GM19467 (cell line): ENCODE data around the gene LDB1.

Experiments used
- ATAC-seq: cut with Tn5 transposase; IDR thresholded peaks from one replicate; pipeline ENCODE4 v1.9.1; 2021; ENCODE audit warnings: mild to moderate bottlenecking, moderate library complexity; ENCODE audit not compliant: unreplicated experiment

Gene LDB1

GRCh38 chr10:102120142-102120990 is at the start of gene LDB1:
LDB1 (minus strand) TSS chr10:102120368; CDS start chr10:102120110, 258 bp downstream.
- ATAC-seq, result peak; percentile 57

DNA sequence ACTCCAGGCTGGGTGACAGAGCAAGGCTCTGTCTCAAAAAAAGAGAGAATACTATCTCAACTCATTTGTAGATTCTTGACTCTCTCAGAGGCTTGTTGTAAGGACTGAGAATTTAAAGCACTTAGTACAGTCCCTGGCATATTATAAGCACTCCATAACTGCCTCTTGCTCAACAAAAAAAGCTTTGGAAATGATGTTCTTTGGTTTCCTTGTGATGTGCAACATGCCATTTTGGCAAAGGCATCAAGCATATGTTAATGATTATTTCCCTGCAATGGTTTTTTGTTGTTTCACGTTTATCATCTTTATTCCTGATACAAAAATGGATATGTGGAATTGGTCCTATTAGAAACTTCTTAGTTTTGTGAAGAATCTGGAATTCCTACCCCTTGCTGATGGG is 47.7 kb upstream of the LDB1 start:
- ATAC-seq, result no peak

DNA sequence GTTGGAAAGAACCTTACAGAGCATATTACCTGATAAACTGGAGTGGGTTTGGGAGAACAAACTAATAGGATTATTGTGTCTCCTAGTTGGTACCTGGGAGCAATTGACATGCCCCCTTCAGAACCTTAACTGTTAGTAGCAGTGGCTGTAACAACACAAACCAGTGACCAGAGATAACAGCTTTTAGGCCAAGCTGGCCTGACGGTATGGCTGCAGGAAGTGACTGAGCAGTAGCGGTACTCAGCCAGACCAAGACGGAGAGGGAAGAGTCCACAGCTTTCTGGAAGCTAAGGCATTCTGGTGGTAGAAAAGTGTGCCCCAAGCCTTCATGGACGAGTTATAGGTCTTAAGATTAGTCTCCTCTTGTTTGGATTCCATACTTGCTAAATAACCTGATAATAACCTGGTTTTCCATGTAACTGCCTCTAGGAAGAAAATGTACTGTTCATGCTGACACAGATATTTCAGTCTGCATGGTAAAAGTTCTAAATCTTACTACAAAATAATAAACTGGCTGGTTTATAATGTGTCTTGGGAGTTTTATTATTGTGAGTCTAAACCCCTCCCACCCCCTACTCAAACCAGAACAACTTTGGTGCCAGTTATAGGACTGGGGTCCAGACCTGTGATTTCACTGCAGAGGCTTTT is 43.3 kb upstream of the LDB1 start:
- ATAC-seq, result no peak

GRCh38 chr10:102159831-102160230 is 39.7 kb upstream of the LDB1 start:
- ATAC-seq, result no peak

DNA sequence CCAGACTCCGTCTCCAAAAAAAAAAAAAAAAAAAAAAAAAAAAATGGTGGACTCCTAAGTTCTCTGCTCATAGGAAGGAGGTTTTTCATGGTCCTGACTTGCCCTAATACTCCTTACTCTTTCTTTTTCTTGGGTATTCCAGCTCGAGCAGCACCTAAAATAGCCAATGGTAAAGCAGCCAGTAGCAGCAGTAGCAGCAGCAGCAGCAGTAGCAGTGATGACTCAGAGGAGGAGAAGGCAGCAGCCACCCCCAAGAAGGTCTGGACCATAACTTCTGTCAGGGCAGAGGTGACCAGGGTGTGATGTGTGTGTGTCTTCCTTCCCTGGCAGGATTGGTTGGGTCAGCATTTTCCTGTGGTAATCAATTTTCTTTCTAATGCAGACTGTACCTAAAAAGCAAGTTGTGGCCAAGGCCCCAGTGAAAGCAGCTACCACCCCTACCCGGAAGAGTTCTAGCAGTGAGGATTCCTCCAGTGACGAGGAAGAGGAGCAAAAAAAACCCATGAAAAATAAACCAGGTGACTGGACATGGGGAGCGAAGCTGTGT is 39.0 kb upstream of the LDB1 start:
- ATAC-seq, result no peak

- ATAC-seq, result no peak
Measured at GRCh38 chr10:102157224-102157623, 37.1 kb upstream of the LDB1 start.

DNA sequence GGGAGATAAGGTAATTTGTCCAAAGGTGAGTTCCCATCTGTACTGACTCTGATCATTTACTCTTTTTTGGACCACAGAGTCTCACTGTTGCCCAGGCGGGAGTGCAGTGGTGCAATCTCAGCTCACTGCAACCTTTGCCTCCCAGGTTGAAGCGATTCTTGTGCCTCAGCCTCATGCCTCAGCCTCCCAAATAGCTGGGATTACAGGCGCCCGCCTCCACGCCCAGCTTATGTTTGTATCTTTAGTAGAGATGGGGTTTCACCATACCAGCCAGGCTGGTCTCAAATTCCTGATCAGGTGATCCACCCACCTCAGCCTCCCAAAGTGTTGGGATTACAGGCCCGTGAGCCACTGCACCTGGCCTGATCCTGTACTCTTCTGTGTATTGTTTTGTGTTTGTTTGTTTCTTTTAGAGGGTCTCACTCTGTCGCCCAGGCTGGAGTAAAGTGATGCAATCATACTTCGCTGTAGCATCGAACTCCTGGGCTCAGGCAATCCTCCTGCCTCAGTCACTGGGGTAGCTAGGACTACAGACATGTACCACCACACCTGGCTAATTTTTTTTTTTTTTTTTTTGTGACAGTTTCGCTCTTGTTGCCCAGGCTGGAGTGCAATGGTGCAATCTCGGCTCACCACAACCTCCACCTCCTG is 34.4 kb upstream of the LDB1 start:
- ATAC-seq, result no peak

- no peak for ATAC-seq
Measured at GRCh38 chr10:102153093-102153620, 33.0 kb upstream of the LDB1 start.

- peak; percentile 22 for ATAC-seq
Measured at GRCh38 chr10:102152545-102152890, 32.4 kb upstream of the LDB1 start.

- peak; percentile 87 for ATAC-seq
Measured at GRCh38 chr10:102151774-102152544, 31.8 kb upstream of the LDB1 start, which contains the start of gene NOLC1. NOLC1 (plus strand) TSS chr10:102152389; CDS start chr10:102152411, 22 bp downstream.

GRCh38 chr10:102150970-102151773 is 31.0 kb upstream of the LDB1 start:
- no peak for ATAC-seq

GRCh38 chr10:102148275-102148674 is 28.1 kb upstream of the LDB1 start:
- no peak for ATAC-seq

GRCh38 chr10:102147561-102147960 is 27.4 kb upstream of the LDB1 start:
- ATAC-seq, result no peak

DNA sequence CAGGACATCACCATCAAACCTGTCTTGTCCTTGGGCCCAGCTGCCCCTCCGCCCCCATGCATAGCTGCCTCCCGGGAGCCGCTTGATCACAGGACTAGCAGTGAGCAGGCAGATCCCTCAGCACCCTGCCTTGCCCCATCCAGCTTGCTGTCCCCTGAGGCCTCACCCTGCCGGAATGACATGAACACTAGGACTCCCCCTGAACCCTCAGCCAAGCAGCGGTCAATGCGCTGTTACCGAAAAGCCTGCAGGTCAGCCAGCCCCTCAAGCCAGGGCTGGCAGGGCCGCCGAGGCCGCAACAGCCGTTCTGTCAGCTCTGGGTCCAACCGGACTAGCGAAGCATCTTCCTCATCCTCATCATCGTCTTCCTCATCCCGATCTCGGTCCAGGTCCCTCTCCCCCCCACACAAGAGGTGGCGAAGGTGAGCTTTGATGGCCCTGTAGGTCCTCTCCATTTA is 26.8 kb upstream of the LDB1 start:
- ATAC-seq, result no peak

- ATAC-seq, result no peak
Measured at GRCh38 chr10:102141583-102142107, 21.5 kb upstream of the LDB1 start.

- no peak for ATAC-seq
Measured at GRCh38 chr10:102140913-102141540, 20.9 kb upstream of the LDB1 start.

DNA sequence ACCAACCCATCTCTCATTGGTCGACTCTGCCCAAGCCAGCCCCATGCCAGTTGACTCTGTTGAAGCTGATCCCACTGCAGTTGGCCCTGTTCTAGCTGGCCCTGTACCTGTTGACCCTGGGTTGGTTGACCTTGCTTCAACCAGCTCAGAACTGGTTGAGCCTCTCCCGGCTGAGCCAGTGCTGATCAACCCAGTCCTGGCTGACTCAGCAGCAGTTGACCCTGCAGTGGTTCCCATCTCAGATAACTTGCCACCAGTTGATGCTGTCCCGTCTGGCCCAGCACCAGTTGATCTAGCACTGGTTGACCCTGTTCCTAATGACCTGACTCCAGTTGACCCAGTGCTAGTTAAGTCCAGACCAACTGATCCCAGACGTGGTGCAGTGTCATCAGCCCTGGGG is 20.1 kb upstream of the LDB1 start:
- no peak for ATAC-seq

GRCh38 chr10:102139281-102140110 is 19.3 kb upstream of the LDB1 start:
- ATAC-seq, result no peak
